ENCODE data around the gene NOD1. TPM values are rescaled to one million over a fixed set of nuclear protein-coding genes. Genes with fewer than 3 reads are reported as not detected.

NOD1 gene
- total and polyA plus RNA-seq, 12 donors, result 3.6 to 18.0 (median 7.2) TPM

DNA sequence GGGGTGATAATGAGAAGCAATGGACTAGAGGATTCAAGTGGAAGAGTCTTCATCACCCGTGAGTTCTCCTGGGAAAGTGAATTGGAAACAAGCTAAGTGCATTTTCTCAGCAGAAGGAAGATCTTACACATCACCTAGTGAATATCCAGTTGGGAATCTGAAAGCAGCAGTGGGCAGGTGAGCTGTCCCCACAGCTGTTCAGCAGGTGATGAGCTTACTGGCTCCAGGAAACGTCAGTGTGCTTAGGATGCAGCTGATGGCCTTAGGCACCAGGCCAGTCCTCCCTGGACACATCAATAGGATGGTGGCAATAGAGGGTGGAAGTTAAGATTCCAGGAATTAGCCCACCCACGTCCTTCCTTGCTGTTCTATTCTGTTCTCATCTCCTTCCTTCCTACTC, 66.7 kb downstream of the NOD1 start:
- peaks cover 0 to 3% of the 10 kb centered on the region in 2 donors for H3K4me1 ChIP-seq (replicated peaks in 1 of 2)
- H3K9me3 ChIP-seq (replicated peaks in 1 of 3), result no peaks in the 10 kb centered on the region
- H3K27ac ChIP-seq, result no peak overlapping the region
- 65 to 86% (median 76%) methylated on average over 3 of the region's 3 CpGs for WGBS, 4 donors
- no peaks in the 10 kb centered on the region for H3K27me3 ChIP-seq
- H3K4me3 ChIP-seq, result no peak overlapping the region
- TF ChIP-seq, protein P1, sequence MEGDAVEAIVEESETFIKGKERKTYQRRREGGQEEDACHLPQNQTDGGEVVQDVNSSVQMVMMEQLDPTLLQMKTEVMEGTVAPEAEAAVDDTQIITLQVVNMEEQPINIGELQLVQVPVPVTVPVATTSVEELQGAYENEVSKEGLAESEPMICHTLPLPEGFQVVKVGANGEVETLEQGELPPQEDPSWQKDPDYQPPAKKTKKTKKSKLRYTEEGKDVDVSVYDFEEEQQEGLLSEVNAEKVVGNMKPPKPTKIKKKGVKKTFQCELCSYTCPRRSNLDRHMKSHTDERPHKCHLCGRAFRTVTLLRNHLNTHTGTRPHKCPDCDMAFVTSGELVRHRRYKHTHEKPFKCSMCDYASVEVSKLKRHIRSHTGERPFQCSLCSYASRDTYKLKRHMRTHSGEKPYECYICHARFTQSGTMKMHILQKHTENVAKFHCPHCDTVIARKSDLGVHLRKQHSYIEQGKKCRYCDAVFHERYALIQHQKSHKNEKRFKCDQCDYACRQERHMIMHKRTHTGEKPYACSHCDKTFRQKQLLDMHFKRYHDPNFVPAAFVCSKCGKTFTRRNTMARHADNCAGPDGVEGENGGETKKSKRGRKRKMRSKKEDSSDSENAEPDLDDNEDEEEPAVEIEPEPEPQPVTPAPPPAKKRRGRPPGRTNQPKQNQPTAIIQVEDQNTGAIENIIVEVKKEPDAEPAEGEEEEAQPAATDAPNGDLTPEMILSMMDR (IDR thresholded peaks at IDR 0.05), result no peak
- no peak for TF ChIP-seq POLR2A (IDR thresholded peaks at IDR 0.05)
- intact Hi-C loops (cut with DNase I), result loop anchor here (5.0 kb wide), 2 partner anchors 245 to 250 kb away; no protein-coding TSS in a partner anchor
- no peaks in the 10 kb centered on the region for H3K36me3 ChIP-seq (replicated peaks in 1 of 2)
- no peak for DNase-seq

DNA sequence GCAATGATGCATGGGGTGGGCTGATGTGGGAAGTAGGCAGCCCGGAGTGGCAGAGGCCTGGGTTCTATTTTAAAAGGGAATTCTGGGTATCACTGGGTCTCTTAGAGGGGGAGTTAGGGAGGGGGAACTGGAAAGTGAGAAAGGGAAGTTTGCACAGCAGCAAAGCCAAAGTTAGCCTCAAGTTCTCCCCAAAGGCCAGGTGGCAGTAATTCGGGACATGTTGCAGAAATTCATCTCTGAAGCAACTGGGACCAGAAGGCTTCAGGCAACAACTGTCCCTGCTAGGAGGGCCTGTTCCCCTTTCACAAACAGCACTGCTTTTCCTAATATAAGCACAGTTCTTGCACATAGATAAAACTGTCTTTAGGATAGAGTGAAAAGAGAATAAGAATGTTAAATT, 67.4 kb downstream of the NOD1 start:
- Histone ChIP-seq H3K4me1 (replicated peaks in 1 of 2) (peaks cover 0 to 3% of the 10 kb centered on the region in 2 donors), H3K36me3 (replicated peaks in 1 of 2) (no peaks in the 10 kb centered on the region), H3K27ac (no peak overlapping the region), H3K9me3 (replicated peaks in 1 of 3) (no peaks in the 10 kb centered on the region), H3K27me3 (no peaks in the 10 kb centered on the region), H3K4me3 (no peak overlapping the region)
- DNase-seq, result no peak
- intact Hi-C loops (cut with DNase I), result loop anchor here (5.0 kb wide), 2 partner anchors 244 to 249 kb away; no protein-coding TSS in a partner anchor
- WGBS, 4 donors, result 58 to 80% (median 76%) methylated on average over 2 of the region's 2 CpGs
- no peak for TF ChIP-seq POLR2A (IDR thresholded peaks at IDR 0.05)
- TF ChIP-seq, protein P1 (IDR thresholded peaks at IDR 0.05), result no peak

GRCh38 chr7:30406664-30407425, 71.7 kb downstream of the NOD1 start:
- 89 to 93% (median 92%) methylated on average over 13 of the region's 13 CpGs for WGBS, 4 donors
- Histone ChIP-seq H3K27ac (no peak overlapping the region), H3K9me3 (replicated peaks in 1 of 3) (no peaks in the 10 kb centered on the region), H3K27me3 (no peaks in the 10 kb centered on the region), H3K4me3 (no peak overlapping the region), H3K4me1 (replicated peaks in 1 of 2) (peaks cover 0 to under 1% of the 10 kb centered on the region in 2 donors), H3K36me3 (replicated peaks in 1 of 2) (no peaks in the 10 kb centered on the region)
- no peak for DNase-seq
- TF ChIP-seq POLR2A (IDR thresholded peaks at IDR 0.05), result no peak
- TF ChIP-seq, protein P1 (IDR thresholded peaks at IDR 0.05), result no peak
- intact Hi-C loops (cut with DNase I), result no loop called here

DNA sequence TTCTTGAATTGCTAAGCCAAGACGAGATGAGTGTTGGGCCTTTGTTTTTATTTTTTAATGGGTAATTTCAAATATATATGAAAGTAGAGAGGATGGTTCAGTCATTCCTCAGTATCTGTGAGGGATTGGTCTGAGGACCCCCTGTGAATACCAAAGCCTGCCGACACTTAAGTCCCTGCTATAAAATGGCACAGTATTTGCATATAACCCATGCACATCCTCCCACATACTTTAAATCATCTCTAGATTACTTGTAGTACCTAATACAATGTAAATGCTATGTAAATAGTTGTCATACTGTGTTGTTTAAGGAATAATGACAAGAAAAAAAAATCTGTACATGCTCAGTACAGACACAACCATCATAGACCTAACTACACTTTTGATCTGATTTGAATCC, 73.4 kb downstream of the NOD1 start:
- Histone ChIP-seq H3K4me3 (no peak overlapping the region), H3K4me1 (replicated peaks in 1 of 2) (no peaks in the 10 kb centered on the region), H3K9me3 (replicated peaks in 1 of 3) (no peaks in the 10 kb centered on the region), H3K27me3 (no peaks in the 10 kb centered on the region), H3K36me3 (replicated peaks in 1 of 2) (no peaks in the 10 kb centered on the region), H3K27ac (no peak overlapping the region)
- intact Hi-C loops (cut with DNase I), result no loop called here
- DNase-seq, result no peak
- TF ChIP-seq, protein P1 (IDR thresholded peaks at IDR 0.05), result no peak
- no peak for TF ChIP-seq POLR2A (IDR thresholded peaks at IDR 0.05)
- WGBS, 4 donors, result 91 to 99% (median 95%) methylated on average over 2 of the region's 2 CpGs
